A549 (cell line): Measurements from ENCODE around the gene ITIH3. TPM values are rescaled to one million over a fixed set of nuclear protein-coding genes. Genes with fewer than 3 reads are reported as not detected.

Source experiments
- ATAC-seq, 2 experiments: fragments of 200-7000 bp in 1 of 2; fragments of >200 bp in 1 of 2; cut with Nextera tagmentation in 1 of 2; cut with Tn5 transposase in 1 of 2; 3 replicates each; pipeline versions ENCODE4 v1.8.0 to v1.9.1; 2018 to 2020; ENCODE audit warnings: mild to moderate bottlenecking in 1 of 2, moderate library complexity in 1 of 2
- CTCF ChIA-PET: fragments of 300-600 bp; sonication (Branson Sonifier 250); formaldehyde crosslinking; extraction: SDS; loops from one replicate; lab custom pipeline; 2021; ENCODE audit warnings: antibody characterized with exemption, inconsistent platforms; lab: Yijun Ruan, JAX
- POLR2A ChIA-PET: fragments of 350-600 bp; formaldehyde crosslinking; extraction: SDS; loops from one replicate; lab custom pipeline; 2021; ENCODE audit warnings: antibody characterized with exemption, inconsistent platforms; lab: Yijun Ruan, JAX
- DNase-seq, 2 experiments: peaks; one replicate each; pipeline versions ENCODE4 v3.0.0 to v3.0.0-alpha.2; 2011 to 2016; ENCODE audit warnings: low read depth in 1 of 2, low spot score in 1 of 2
- FAIRE-seq: peaks from 2 replicates; lab custom pipeline; 2011; peaks lifted over from hg19 to GRCh38; lab: Jason Lieb, UNC
- H3K27ac ChIP-seq, 2 experiments: fragments of >200 bp; sonication (Bioruptor Twin); formaldehyde crosslinking; 3 replicates each; pipeline ENCODE4 v1.5.1; 2016 to 2017
- H3K4me1 ChIP-seq: fragments of >200 bp; sonication (Bioruptor Twin); formaldehyde crosslinking; 3 replicates; pipeline ENCODE4 v1.6.1; 2016
- H3K4me2 ChIP-seq: fragments of >200 bp; sonication (Bioruptor Twin); formaldehyde crosslinking; 3 replicates; pipeline ENCODE4 v1.6.1; 2016
- H3K4me3 ChIP-seq: fragments of >200 bp; sonication (Bioruptor Twin); formaldehyde crosslinking; 3 replicates; pipeline ENCODE4 v1.5.1; 2016
- H3K9me3 ChIP-seq: fragments of >200 bp; sonication (Bioruptor Twin); formaldehyde crosslinking; 3 replicates; pipeline ENCODE4 v1.6.1; 2016
- CBX2 ChIP-seq: fragments of 200-600 bp; sonication (generic); IDR thresholded peaks from 2 replicates; pipeline ENCODE4 v1.6.1; 2016; ENCODE audit warnings: low read depth, mild to moderate bottlenecking, borderline replicate concordance
- CBX8 ChIP-seq: fragments of 200-600 bp; sonication (generic); IDR thresholded peaks from 2 replicates; pipeline ENCODE4 v1.6.1; 2016
- CHD4 ChIP-seq: fragments of 200-600 bp; sonication (generic); IDR thresholded peaks from 2 replicates; pipeline ENCODE4 v1.6.1; 2016; ENCODE audit warnings: antibody characterized with exemption, mild to moderate bottlenecking, borderline replicate concordance
- CTCF ChIP-seq: fragments of >200 bp; sonication (Bioruptor Twin); formaldehyde crosslinking; IDR thresholded peaks from 3 replicates; pipeline ENCODE4 v1.5.1; 2016
- EHMT2 ChIP-seq: fragments of 200-600 bp; sonication (generic); IDR thresholded peaks from 2 replicates; pipeline ENCODE4 v1.6.1; 2016; ENCODE audit warnings: antibody characterized with exemption, low read depth, mild to moderate bottlenecking, moderate library complexity
- EP300 ChIP-seq, 2 experiments: fragments of >200 bp; sonication (Bioruptor Twin); formaldehyde crosslinking; IDR thresholded peaks; 2 replicates in 1 of 2; 3 replicates in 1 of 2; pipeline ENCODE4 v1.6.1; 2016 to 2017
- ESRRA ChIP-seq: fragments of 150-350 bp; IDR thresholded peaks from 2 replicates; pipeline ENCODE4 v1.6.1; 2014; ENCODE audit warnings: mild to moderate bottlenecking, low read length, borderline replicate concordance
- FOSB ChIP-seq: fragments of 250-450 bp; sonication (Bioruptor Pico); IDR thresholded peaks from 2 replicates; pipeline ENCODE4 v1.5.0; 2020; ENCODE audit warnings: mild to moderate bottlenecking, moderate library complexity
- FOSL2 ChIP-seq, 2 experiments: fragments of 450-650 bp in 1 of 2; fragments of >200 bp in 1 of 2; sonication (Bioruptor Twin) in 1 of 2; formaldehyde crosslinking; IDR thresholded peaks; 2 replicates each; pipeline versions ENCODE4 v1.5.0 to v1.6.1; 2016 to 2020; ENCODE audit warnings: mild to moderate bottlenecking in 1 of 2, moderate library complexity in 1 of 2
- FOXS1 ChIP-seq: fragments of 250-450 bp; sonication (Bioruptor Pico); IDR thresholded peaks from 2 replicates; pipeline ENCODE4 v1.5.0; 2020; ENCODE audit warnings: mild to moderate bottlenecking, moderate library complexity
- HEYL ChIP-seq: fragments of 250-450 bp; sonication (Bioruptor Pico); IDR thresholded peaks from 2 replicates; pipeline ENCODE4 v1.8.0; 2021; ENCODE audit warnings: mild to moderate bottlenecking, moderate library complexity
- HOXB13 ChIP-seq: fragments of 250-450 bp; sonication (Bioruptor Pico); IDR thresholded peaks from 2 replicates; pipeline ENCODE4 v1.5.0; 2020; ENCODE audit warnings: low read depth, mild to moderate bottlenecking, moderate library complexity
- HOXB5 ChIP-seq: fragments of 250-450 bp; sonication (Bioruptor Pico); IDR thresholded peaks from 2 replicates; pipeline ENCODE4 v1.5.0; 2020; ENCODE audit warnings: mild to moderate bottlenecking, moderate library complexity
- JUN ChIP-seq, 2 experiments: fragments of >200 bp; sonication (Bioruptor Twin); formaldehyde crosslinking; IDR thresholded peaks; 2 replicates in 1 of 2; 3 replicates in 1 of 2; pipeline ENCODE4 v1.6.1; 2016 to 2017
- KDM5A ChIP-seq: fragments of 200-600 bp; sonication (generic); IDR thresholded peaks from 2 replicates; pipeline ENCODE4 v1.6.1; 2016; ENCODE audit warnings: antibody characterized with exemption, mild to moderate bottlenecking
- MYC ChIP-seq: IDR thresholded peaks from 2 replicates; pipeline ENCODE4 v1.6.1; 2012; ENCODE audit warnings: mild to moderate bottlenecking, inconsistent platforms, low read length, improper control_type of control experiment, borderline replicate concordance
- NFE2L2 ChIP-seq: fragments of 150-350 bp; conservative IDR thresholded peaks from 2 replicates; pipeline ENCODE4 v1.6.1; 2014; ENCODE audit warnings: low read length
- NPAS2 ChIP-seq: fragments of 250-450 bp; sonication (Bioruptor Pico); IDR thresholded peaks from 2 replicates; pipeline ENCODE4 v1.8.0; 2022; ENCODE audit warnings: mild to moderate bottlenecking, moderate library complexity, borderline replicate concordance
- RARB ChIP-seq: fragments of 250-450 bp; sonication (Bioruptor Pico); IDR thresholded peaks from 2 replicates; pipeline ENCODE4 v1.8.0; 2021; ENCODE audit warnings: mild to moderate bottlenecking, moderate library complexity
- REST ChIP-seq: fragments of 200-600 bp; sonication (generic); IDR thresholded peaks from 2 replicates; pipeline ENCODE4 v1.6.1; 2016; ENCODE audit warnings: antibody characterized with exemption, mild to moderate bottlenecking, moderate library complexity
- RFX5 ChIP-seq: fragments of 450-650 bp; IDR thresholded peaks from 2 replicates; pipeline ENCODE4 v1.7.1; 2014; ENCODE audit warnings: antibody characterized with exemption, mild to moderate bottlenecking, moderate library complexity
- RNF2 ChIP-seq: fragments of 200-600 bp; sonication (generic); IDR thresholded peaks from 2 replicates; pipeline ENCODE4 v1.6.1; 2016; ENCODE audit warnings: low read depth, mild to moderate bottlenecking, antibody characterized with exemption, moderate library complexity, borderline replicate concordance
- SREBF2 ChIP-seq: fragments of 450-650 bp; IDR thresholded peaks from 2 replicates; pipeline ENCODE4 v1.6.1; 2014; ENCODE audit warnings: mild to moderate bottlenecking, moderate library complexity
- TFCP2L1 ChIP-seq: fragments of 250-450 bp; sonication (Bioruptor Pico); IDR thresholded peaks from 2 replicates; pipeline ENCODE4 v1.5.0; 2021; ENCODE audit warnings: mild to moderate bottlenecking
- ZNF302 ChIP-seq: fragments of 250-450 bp; sonication (Bioruptor Pico); IDR thresholded peaks from 2 replicates; pipeline ENCODE4 v1.9.0; 2021; ENCODE audit warnings: inconsistent platforms, mild to moderate bottlenecking, moderate library complexity
- WGBS: methylation state at CpG from one replicate; pipeline ENCODE4 v1.1.6; 2017; ENCODE audit errors: missing lambda C conversion rate; 5-methylcytosine and 5-hydroxymethylcytosine counted together
- polyA plus RNA-seq, 4 experiments: library from polyadenylated mRNA; depleted of rRNA in 3 of 4; stranded (reverse); fragments of >200 nt; fragmentation: RNase III in 1 of 4; extraction: RNeasy Plus Mini Kit Qiagen cat#74134 plus additional on column Dnase treatment in 1 of 4; gene quantifications; 2 replicates in 3 of 4; 3 replicates in 1 of 4; pipeline ENCODE4 v1.2.3, GENCODE V29; 2011 to 2017
- TF ChIP-seq, protein P1 (sequence below): fragments of 450-650 bp; IDR thresholded peaks from 2 replicates; pipeline ENCODE4 v1.6.1; 2014; ENCODE audit warnings: antibody characterized with exemption
- TF ChIP-seq, protein P2 (sequence below): IDR thresholded peaks from 2 replicates; pipeline ENCODE4 v1.6.1; 2012; ENCODE audit warnings: low read depth, borderline replicate concordance
- TF ChIP-seq, protein P3 (sequence below): fragments of 150-350 bp; IDR thresholded peaks from 2 replicates; pipeline ENCODE4 v1.6.1; 2014; ENCODE audit warnings: low read depth, mild to moderate bottlenecking, low read length
- TF ChIP-seq, protein P4 (sequence below): fragments of 250-450 bp; sonication (Bioruptor Pico); IDR thresholded peaks from 2 replicates; pipeline ENCODE4 v1.5.0; 2021; ENCODE audit warnings: mild to moderate bottlenecking, moderate library complexity, borderline replicate concordance

ITIH3 gene
- polyA plus RNA-seq, 2 of the 4 experiments (the other 2 are of a cell fraction) = 0.09 TPM; not detected in 1

DNA sequence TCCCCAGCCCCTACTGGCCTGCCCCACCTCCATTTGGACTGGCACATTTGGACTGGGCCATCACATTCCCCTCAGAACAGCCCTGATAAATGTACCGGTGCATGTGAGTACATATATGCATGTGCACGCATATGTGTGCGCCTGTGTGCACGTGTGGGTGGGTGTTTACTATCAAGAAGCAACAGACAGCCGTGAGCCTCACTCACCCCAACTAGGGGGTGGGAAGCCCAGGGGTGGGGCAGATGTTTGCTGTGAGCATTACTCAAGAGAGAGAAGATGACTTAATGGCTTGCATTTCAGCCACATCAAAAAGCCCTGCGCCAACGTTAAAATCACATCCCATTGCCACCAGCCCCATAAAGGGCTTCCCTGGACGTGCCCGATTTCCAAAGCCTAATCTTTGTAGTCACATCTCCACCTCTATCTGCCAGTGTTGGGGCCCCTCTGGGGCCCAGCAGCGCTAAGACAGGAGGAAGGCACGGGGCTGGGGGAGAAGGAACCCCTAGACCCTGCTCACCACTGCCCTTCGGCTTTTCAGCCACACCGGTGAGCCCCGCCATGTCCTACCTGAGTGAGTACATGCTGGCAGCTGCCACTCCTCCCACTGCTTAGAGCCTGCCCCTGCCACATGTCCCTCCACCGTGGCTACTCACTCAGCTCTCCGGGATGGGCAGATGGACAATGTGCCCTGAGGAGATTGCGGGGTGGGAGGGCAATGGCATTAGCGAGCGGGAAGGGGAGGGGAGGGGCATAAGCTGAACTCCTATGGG lies 10.9 kb downstream of the ITIH3 start:
- 86% methylated on average over 9 of the region's 19 CpGs for WGBS

GRCh38 chr3:52809149-52809548 lies 14.6 kb downstream of the ITIH3 start:
- Histone ChIP-seq H3K4me3 (no peak overlapping the region), H3K4me2 (no peak overlapping the region), H3K27ac (no peak overlapping the region), H3K9me3 (no peaks in the 10 kb centered on the region), H3K4me1 (no peaks in the 10 kb centered on the region)
- no peak for ATAC-seq
- no peak for FAIRE-seq
- TF ChIP-seq REST = no peak
- TF ChIP-seq FOSL2 (IDR thresholded peaks at IDR 0.05) = no peak
- TF ChIP-seq FOSL2 (CRISPR knock-in tag; IDR thresholded peaks at IDR 0.05) = no peak
- TF ChIP-seq CBX2 = no peak
- no peak for TF ChIP-seq CBX8
- TF ChIP-seq ESRRA = no peak
- TF ChIP-seq CTCF = no peak
- no peak for TF ChIP-seq JUN (IDR thresholded peaks at IDR 0.05)
- TF ChIP-seq NFE2L2 = no peak
- no peak for TF ChIP-seq KDM5A
- TF ChIP-seq, protein P1, sequence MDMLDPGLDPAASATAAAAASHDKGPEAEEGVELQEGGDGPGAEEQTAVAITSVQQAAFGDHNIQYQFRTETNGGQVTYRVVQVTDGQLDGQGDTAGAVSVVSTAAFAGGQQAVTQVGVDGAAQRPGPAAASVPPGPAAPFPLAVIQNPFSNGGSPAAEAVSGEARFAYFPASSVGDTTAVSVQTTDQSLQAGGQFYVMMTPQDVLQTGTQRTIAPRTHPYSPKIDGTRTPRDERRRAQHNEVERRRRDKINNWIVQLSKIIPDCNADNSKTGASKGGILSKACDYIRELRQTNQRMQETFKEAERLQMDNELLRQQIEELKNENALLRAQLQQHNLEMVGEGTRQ = no peak
- TF ChIP-seq, protein P2, sequence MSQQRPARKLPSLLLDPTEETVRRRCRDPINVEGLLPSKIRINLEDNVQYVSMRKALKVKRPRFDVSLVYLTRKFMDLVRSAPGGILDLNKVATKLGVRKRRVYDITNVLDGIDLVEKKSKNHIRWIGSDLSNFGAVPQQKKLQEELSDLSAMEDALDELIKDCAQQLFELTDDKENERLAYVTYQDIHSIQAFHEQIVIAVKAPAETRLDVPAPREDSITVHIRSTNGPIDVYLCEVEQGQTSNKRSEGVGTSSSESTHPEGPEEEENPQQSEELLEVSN = no peak
- TF ChIP-seq RFX5 = no peak
- TF ChIP-seq RARB = no peak
- no peak for TF ChIP-seq FOSB
- no peak for TF ChIP-seq EP300 (IDR thresholded peaks at IDR 0.05)
- TF ChIP-seq, protein P3, sequence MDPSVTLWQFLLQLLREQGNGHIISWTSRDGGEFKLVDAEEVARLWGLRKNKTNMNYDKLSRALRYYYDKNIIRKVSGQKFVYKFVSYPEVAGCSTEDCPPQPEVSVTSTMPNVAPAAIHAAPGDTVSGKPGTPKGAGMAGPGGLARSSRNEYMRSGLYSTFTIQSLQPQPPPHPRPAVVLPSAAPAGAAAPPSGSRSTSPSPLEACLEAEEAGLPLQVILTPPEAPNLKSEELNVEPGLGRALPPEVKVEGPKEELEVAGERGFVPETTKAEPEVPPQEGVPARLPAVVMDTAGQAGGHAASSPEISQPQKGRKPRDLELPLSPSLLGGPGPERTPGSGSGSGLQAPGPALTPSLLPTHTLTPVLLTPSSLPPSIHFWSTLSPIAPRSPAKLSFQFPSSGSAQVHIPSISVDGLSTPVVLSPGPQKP = no peak
- TF ChIP-seq RNF2 = no peak
- ChIA-PET POLR2A (no interaction called here), CTCF (interaction anchor here (1.3 to 2.7 kb wide), 3 partner anchors 10 to 21 kb away, joined by 3 to 7 read pairs (median 4); no protein-coding TSS in a partner anchor)
- no peak for DNase-seq
- 19% methylated on average over 2 of the region's 2 CpGs for WGBS

More for the DNA sequence above, 10.9 kb downstream of the ITIH3 start:
- FAIRE-seq (no peak), ATAC-seq (no peak), DNase-seq (no peak)
- ChIA-PET POLR2A (no interaction called here), CTCF (interaction anchor here (0.6 kb wide), 2 partner anchors 69 to 79 kb away, joined by 3 read pairs; no protein-coding TSS in a partner anchor)
- Histone ChIP-seq H3K9me3 (no peaks in the 10 kb centered on the region), H3K4me3 (no peak overlapping the region), H3K27ac (no peak overlapping the region), H3K4me1 (no peaks in the 10 kb centered on the region), H3K4me2 (no peak overlapping the region)
- TF ChIP-seq, protein P4, sequence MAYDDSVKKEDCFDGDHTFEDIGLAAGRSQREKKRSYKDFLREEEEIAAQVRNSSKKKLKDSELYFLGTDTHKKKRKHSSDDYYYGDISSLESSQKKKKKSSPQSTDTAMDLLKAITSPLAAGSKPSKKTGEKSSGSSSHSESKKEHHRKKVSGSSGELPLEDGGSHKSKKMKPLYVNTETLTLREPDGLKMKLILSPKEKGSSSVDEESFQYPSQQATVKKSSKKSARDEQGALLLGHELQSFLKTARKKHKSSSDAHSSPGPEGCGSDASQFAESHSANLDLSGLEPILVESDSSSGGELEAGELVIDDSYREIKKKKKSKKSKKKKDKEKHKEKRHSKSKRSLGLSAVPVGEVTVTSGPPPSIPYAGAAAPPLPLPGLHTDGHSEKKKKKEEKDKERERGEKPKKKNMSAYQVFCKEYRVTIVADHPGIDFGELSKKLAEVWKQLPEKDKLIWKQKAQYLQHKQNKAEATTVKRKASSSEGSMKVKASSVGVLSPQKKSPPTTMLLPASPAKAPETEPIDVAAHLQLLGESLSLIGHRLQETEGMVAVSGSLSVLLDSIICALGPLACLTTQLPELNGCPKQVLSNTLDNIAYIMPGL = no peak
- no peak for TF ChIP-seq HOXB5 (CRISPR knock-in tag)
- TF ChIP-seq CBX2 = no peak
- TF ChIP-seq MYC = no peak
- TF ChIP-seq EHMT2 = no peak
- no peak for TF ChIP-seq HOXB13 (CRISPR knock-in tag)
- no peak for TF ChIP-seq NPAS2
- no peak for TF ChIP-seq CHD4
- no peak for TF ChIP-seq ZNF302 (CRISPR knock-in tag)
- TF ChIP-seq SREBF2 = no peak
- TF ChIP-seq FOXS1 = no peak
- no peak for TF ChIP-seq TFCP2L1
- TF ChIP-seq HEYL (CRISPR knock-in tag) = no peak
